ENCODE results near the gene SP1.
"Not testable (repeated sequence)": the region's sequence is repeated elsewhere in the genome, so short reads cannot be mapped to it uniquely, and the experiment has no call there.

Gene SP1

GRCh38 chr12:53358836-53359419 is 21.0 kb upstream of the SP1 start:
- DNase-seq (ENCODE audit: low read depth in 1 of 2, low spot score in 1 of 2): no peak

DNA sequence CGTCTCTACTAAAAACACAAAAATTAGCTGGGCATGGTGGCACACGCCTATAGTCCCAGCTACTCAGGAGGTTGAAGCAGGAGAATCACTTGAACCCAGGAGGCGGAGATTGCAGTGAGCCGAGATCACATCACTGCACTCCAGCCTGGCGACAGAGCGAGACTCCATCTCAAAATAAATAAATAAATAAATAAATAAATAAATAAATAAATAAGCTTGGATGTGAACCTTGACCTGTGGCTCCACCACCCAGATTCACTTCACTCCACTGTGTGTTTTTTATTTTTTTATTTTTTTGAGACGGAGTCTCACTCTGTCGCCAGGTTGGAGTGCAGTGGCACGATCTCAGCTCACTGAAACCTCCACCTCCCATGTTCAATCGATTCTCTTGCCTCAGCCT is 18.3 kb upstream of the SP1 start:
- DNase-seq (ENCODE audit: low read depth in 1 of 2, low spot score in 1 of 2): not testable (repeated sequence)

DNA sequence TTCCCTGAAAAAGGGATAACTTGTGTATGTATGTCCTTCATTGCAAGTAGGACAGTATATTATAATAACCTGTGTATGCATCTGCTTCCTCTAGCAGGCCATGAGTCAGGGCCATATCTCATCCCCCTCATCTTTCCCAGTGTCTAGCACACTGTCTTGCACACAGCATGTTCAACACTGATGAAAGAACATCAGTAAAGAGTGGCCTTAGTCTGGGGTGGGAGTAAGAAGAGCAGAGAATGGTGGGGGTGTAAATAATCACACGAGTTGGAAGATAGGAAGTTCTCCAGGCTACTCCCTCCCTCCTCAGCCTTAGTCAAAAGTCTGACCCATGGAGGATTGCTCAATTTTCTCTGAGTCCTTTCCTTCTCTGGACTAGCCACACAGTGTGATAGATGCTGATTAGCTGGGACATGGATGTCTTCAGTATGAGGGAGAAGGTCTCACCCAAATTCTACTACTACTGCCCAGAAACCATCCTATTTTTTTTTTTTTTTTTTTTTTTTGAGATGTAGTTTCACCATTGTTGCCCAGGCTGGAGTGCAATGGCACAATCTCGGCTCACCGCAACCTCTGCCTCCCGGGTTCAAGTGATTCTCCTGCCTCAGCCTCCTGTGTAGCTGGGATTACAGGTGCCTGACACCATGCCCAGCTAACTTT is 14.6 kb upstream of the SP1 start:
- no peak for DNase-seq (ENCODE audit: low read depth in 1 of 2, low spot score in 1 of 2)

- DNase-seq (ENCODE audit: low read depth in 1 of 2, low spot score in 1 of 2): not testable (repeated sequence)
These were observed 6.3 kb upstream of the SP1 start for GRCh38 chr12:53373554-53374133.

GRCh38 chr12:53374277-53374676 is 5.7 kb upstream of the SP1 start:
- DNase-seq (ENCODE audit: low read depth in 1 of 2, low spot score in 1 of 2): not testable (repeated sequence)

- no peak for DNase-seq (ENCODE audit: low read depth in 1 of 2, low spot score in 1 of 2)
These were observed 3.2 kb upstream of the SP1 start for GRCh38 chr12:53376747-53377146.

DNA sequence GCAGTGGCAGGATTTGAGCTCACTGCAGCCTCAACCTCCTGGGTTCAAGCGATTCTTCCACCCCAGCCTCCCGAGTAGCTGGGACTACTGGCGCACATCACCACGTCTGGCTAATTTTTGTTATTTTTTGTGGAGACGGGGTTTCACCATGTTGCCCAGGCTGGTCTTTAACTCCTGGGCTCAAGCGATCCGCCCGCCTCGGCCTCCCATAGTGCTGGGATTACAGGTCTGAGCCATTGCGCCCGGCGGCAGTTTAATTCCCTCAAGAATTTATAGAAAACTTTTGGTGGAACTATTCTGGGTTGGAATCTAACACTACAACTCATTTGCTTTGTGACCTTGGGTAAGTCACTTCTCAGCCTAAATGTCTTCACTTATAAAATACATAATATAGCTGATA is 1.8 kb upstream of the SP1 start:
- no peak for DNase-seq (ENCODE audit: low read depth in 1 of 2, low spot score in 1 of 2)

DNA sequence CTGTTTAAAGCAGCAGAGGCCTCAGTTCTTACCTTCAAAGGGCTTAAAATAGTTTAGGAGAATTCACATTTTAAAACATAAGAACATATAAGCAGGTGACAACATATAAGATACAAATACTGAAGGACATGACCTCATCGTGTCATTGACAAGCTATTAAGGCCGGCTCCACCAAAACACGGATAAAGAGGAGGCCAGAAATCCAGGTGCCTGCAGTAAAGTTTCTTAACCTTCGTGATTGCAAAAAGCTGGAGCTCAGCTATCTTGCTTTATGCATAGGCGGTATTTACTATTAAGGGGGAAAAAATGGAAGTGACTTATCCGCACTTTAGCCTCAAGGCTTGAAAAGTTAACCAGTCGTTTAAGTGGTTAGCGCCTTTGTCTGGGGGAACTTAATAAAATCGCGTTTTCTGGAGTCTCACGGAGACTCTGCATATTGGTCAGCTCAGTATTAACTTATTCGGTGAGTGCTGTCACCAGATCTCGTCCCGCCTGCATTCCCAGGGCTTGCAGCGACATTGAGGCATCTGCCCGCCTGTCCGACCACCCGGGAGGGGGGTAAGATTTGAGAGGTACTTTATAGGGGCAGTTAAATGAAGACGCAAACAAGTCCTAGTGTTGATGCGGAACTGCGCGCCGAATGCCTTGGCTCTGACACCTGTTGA is 1.1 kb upstream of the SP1 start:
- no peak for DNase-seq (ENCODE audit: low read depth in 1 of 2, low spot score in 1 of 2)

DNA sequence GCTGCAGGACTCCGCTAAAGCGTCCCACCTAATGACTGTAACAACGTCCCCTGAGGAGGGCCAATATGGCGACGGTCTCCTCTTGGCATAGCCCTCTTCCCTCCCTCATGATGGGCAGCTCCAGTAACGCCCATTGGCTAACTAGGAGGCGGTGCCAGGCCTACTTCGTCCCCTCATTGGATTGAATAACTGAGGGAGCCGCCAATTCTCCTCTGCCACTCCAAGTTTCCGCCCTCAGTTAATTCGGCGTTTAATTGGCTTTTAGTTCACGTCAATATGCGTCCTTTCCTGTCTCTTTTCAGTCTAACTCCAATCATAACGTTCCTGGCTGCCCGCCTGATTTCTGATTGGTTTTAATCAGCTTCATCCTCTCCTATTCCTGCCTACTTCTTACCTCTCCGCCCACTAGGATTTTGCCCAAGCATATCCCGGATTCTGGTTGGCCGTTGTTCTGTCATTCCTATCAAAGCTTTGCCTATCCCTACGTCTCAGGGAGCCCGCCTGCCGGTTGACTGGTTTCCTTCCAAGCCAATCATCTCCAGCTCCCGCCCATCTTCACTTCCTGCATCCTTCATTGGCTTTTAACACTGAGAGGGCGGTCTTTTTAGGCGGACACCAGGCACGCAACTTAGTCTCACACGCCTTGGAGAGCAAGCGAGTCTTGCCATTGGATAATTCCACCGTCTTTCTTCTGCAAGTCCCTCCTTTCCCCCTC is 430 bp upstream of the SP1 start:
- peak; percentile 76 to 97 for DNase-seq (ENCODE audit: low read depth in 1 of 2, low spot score in 1 of 2)

GRCh38 chr12:53380794-53381730 is 1.1 kb downstream of the SP1 start:
- DNase-seq (ENCODE audit: low read depth in 1 of 2, low spot score in 1 of 2): no peak

- DNase-seq (ENCODE audit: low read depth in 1 of 2, low spot score in 1 of 2): peak in 1 of 2 donors; percentile 11
These were observed 2.0 kb downstream of the SP1 start for GRCh38 chr12:53381731-53382630.

- DNase-seq (ENCODE audit: low read depth in 1 of 2, low spot score in 1 of 2): no peak
These were observed 3.3 kb downstream of the SP1 start for GRCh38 chr12:53383258-53383657.

- DNase-seq (ENCODE audit: low read depth in 1 of 2, low spot score in 1 of 2): not testable (repeated sequence)
These were observed 6.4 kb downstream of the SP1 start for GRCh38 chr12:53386381-53386780.

GRCh38 chr12:53388932-53389331 is 9.0 kb downstream of the SP1 start:
- no peak for DNase-seq (ENCODE audit: low read depth in 1 of 2, low spot score in 1 of 2)

DNA sequence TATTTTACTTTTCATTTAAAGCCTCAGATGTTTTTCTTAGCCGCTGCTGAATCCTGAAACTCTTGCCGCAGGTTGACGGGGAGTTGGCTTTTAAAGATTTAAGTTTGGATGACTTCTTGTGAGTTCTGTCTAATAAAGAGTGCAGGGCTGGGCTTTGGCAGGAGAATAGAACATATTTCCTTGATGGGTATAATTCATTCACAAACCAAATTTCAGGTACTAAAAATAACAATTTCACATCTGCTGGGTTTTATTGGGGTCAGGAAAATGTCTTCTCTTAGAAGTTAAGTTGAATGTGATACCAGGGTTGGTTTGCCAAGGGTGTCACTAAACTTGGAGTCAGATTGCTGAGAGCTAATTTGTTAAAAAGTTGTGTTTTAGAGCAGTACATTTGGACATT is 9.7 kb downstream of the SP1 start:
- DNase-seq (ENCODE audit: low read depth in 1 of 2, low spot score in 1 of 2): no peak

DNA sequence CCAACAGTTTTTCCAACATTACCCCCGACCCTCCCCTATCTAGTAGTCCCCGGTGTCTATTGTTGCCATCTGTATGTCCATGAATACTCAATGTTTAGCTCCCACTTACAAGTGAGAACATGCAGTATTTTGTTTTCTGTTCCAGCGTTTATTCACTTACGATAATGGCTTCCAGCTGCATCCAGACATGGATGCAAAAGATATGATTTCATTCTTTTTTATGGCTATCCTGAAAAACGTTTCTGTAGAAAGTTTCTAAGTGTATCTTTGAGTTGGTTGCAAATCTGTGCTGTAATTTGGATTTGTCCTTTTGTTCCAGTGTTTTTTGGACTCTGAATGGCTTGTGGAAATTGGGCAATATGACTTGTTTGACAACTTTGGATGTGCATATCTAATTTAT is 11.7 kb downstream of the SP1 start:
- DNase-seq (ENCODE audit: low read depth in 1 of 2, low spot score in 1 of 2): no peak

DNA sequence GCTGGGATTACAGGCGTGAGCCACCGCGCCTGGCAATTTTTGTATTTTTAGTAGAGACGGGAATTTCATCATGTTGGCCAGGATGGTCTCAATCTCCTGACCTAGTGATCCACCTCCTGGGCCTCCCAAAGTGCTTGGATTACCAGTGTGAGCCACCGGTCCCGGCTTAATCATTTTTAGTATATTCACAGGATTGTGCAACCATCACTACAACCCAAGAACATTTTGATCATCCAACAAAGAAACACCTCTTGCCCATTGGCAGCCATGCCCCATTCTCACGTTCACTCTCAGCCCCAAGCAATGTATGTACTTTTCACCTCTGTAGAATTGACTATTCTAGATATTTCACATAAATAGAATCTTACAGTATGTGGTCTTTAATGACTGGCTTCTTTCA is 19.9 kb downstream of the SP1 start:
- DNase-seq (ENCODE audit: low read depth in 1 of 2, low spot score in 1 of 2): no peak

DNA sequence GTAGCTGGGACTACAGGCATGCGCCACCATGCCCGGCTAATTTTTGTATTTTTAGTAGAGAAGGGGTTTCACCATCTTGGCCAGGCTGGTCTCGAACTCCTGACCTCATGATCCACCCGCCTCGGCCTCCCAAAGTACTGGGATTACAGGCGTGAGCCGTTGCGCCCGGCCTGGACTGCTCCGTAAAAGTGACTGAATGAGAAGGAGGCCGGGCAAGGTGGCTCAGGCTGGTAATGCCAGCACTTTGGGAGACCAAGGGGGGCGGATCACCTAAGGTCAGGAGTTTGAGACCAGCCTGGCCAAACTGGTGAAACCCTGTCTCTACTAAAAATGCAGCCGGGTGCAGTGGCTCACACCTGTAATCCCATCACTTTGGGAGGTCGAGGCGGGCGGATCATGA is 22.4 kb downstream of the SP1 start:
- not testable (repeated sequence) for DNase-seq (ENCODE audit: low read depth in 1 of 2, low spot score in 1 of 2)

- DNase-seq (ENCODE audit: low read depth in 1 of 2, low spot score in 1 of 2): no peak
These were observed 22.9 kb downstream of the SP1 start for GRCh38 chr12:53402871-53403270.

GRCh38 chr12:53410951-53411350 is 31.0 kb downstream of the SP1 start:
- DNase-seq (ENCODE audit: low read depth in 1 of 2, low spot score in 1 of 2): no peak
